ENCODE data around the gene SUCO. TPM values are rescaled to one million over a fixed set of nuclear protein-coding genes. Genes with fewer than 3 reads are reported as not detected.

The SUCO gene
- total RNA-seq, 1 experiment from 2014 or later, result 37.7 TPM

DNA sequence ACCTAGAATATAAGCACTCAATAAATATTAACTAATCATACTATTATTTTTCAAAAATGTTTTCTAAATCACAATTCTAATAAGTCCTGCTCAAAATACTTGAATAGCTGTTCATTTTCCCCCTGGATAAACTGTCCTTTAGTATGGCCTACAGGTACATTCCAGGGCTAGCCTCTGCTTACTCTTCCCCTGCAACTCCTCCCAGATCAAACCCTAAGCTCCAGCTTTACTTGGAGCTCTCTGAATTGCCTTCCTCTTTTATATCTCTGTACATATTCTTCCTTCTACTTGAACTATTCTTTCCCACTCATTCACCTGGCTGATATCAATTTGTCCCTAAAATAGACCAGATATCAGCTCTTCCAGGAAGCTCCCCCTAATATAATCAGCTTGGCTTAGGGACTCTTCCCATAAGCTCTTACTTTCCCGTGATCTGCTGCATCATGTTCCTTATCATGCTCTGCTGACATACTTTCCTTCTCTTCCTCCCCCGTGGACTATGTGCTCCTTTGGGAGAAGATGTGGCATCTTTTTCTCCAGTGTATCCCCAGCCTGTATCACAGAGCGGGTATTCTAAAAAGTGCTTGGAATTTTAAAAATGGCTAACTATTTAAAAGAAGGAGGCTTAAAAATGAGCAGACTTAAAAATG, 46.0 kb upstream of the SUCO start:
- H2AK5ac ChIP-seq (ENCODE audit: insufficient read length, low read length), result no peak overlapping the region

More for the DNA sequence above, 46.0 kb upstream of the SUCO start:
- no CpG with 5 or more reads among the region's 3 CpGs for WGBS (ENCODE audit: extremely low coverage, insufficient read length, low lambda C conversion rate)
- H2AFZ ChIP-seq (ENCODE audit: low read length), result no peak overlapping the region
- H3K79me1 ChIP-seq (ENCODE audit: insufficient read depth, low read depth, low read length, poor library complexity, severe bottlenecking), result no peaks in the 10 kb centered on the region
- H3K4me3 Mint-ChIP-seq, result no peak overlapping the region
- H4K91ac ChIP-seq (ENCODE audit: insufficient read length, low read depth, low read length), result no peak overlapping the region
- no peak overlapping the region for H3T11ph ChIP-seq (ENCODE audit: low read length)
- no peak overlapping the region for H3K14ac ChIP-seq (ENCODE audit: insufficient read depth, low read length)
- H3K4me1 ChIP-seq (ENCODE audit: insufficient read depth, low read length), result no peaks in the 10 kb centered on the region
- H3K9me3 ChIP-seq (ENCODE audit: control insufficient read depth, low read depth, low read length), result no peaks in the 10 kb centered on the region
- no peaks in the 10 kb centered on the region; a peak in 2 of 4 replicates for H3K4me1 Mint-ChIP-seq
- H2BK12ac ChIP-seq (ENCODE audit: insufficient read length, low read depth, low read length), result no peak overlapping the region
- H3K56ac ChIP-seq (ENCODE audit: insufficient read length, low read depth, low read length), result no peak overlapping the region
- no peak overlapping the region for H3K4me2 ChIP-seq (ENCODE audit: insufficient read depth, insufficient read length, low read length)
- no peaks in the 10 kb centered on the region for H4K20me1 ChIP-seq (ENCODE audit: control insufficient read depth, insufficient read depth, insufficient read length)
- no peaks in the 10 kb centered on the region for H3K79me2 ChIP-seq (ENCODE audit: insufficient read depth, low read length)
- no peak for DNase-seq
- H3K23ac ChIP-seq (ENCODE audit: insufficient read length, low read depth, low read length), result no peak overlapping the region
- no peaks in the 10 kb centered on the region for H3K36me3 Mint-ChIP-seq (ENCODE audit: insufficient read depth in 1 of 3, low read depth in 3 of 3)
- H2BK120ac ChIP-seq (ENCODE audit: low read depth, low read length, poor library complexity, severe bottlenecking), result no peak overlapping the region
- H3K4ac ChIP-seq (ENCODE audit: low read depth, low read length), result no peak overlapping the region
- H3K18ac ChIP-seq (ENCODE audit: insufficient read length, low read depth, low read length), result no peak overlapping the region
- H3K23me2 ChIP-seq (ENCODE audit: insufficient read length, low read depth, low read length, poor library complexity, severe bottlenecking), result no peaks in the 10 kb centered on the region
- no peaks in the 10 kb centered on the region; the same call in 1 of the 2 replicates for H3K27me3 Mint-ChIP-seq (ENCODE audit: low read depth)
- no peak overlapping the region for H2BK5ac ChIP-seq (ENCODE audit: insufficient read length, low read length)
- no peak overlapping the region for H3K9ac ChIP-seq (ENCODE audit: extremely low read depth, insufficient read length, low read length)
- H4K5ac ChIP-seq (ENCODE audit: insufficient read length, low read depth, low read length), result no peak overlapping the region
- no peak overlapping the region for H2BK15ac ChIP-seq (ENCODE audit: low read depth, low read length)
- H3K27ac Mint-ChIP-seq, result no peak overlapping the region; a peak in 1 of 7 replicates
- TF ChIP-seq, protein P1, sequence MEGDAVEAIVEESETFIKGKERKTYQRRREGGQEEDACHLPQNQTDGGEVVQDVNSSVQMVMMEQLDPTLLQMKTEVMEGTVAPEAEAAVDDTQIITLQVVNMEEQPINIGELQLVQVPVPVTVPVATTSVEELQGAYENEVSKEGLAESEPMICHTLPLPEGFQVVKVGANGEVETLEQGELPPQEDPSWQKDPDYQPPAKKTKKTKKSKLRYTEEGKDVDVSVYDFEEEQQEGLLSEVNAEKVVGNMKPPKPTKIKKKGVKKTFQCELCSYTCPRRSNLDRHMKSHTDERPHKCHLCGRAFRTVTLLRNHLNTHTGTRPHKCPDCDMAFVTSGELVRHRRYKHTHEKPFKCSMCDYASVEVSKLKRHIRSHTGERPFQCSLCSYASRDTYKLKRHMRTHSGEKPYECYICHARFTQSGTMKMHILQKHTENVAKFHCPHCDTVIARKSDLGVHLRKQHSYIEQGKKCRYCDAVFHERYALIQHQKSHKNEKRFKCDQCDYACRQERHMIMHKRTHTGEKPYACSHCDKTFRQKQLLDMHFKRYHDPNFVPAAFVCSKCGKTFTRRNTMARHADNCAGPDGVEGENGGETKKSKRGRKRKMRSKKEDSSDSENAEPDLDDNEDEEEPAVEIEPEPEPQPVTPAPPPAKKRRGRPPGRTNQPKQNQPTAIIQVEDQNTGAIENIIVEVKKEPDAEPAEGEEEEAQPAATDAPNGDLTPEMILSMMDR (conservative IDR thresholded peaks at IDR 0.05), result no peak
- H3K9me3 Mint-ChIP-seq, result no peaks in the 10 kb centered on the region
- H2BK20ac ChIP-seq (ENCODE audit: low read depth, low read length, poor library complexity, severe bottlenecking), result no peak overlapping the region
- H3K27ac ChIP-seq (ENCODE audit: insufficient read length, low read depth, low read length), result no peak overlapping the region
- no peak overlapping the region for H4K8ac ChIP-seq (replicated peaks; ENCODE audit: insufficient read length, low read depth, low read length)
- H3K27me3 ChIP-seq (ENCODE audit: insufficient read depth, low read length), result no peaks in the 10 kb centered on the region

Data from H9 (cell line).